PC-9 (cell line): Measurements from ENCODE around the gene TMEM185A. TPM values are rescaled to one million over a fixed set of nuclear protein-coding genes. Genes with fewer than 3 reads are reported as not detected.
"Not testable (repeated sequence)": the region's sequence is repeated elsewhere in the genome, so short reads cannot be mapped to it uniquely, and the experiment has no call there.

Experiments used
- BruUV-seq: library from RNA; stranded (reverse); fragments of 400-500 nt; replicated peaks from 2 replicates; lab custom pipeline; 2021; lab: Mats Ljungman, UMichigan
- CTCF ChIA-PET: fragments of 300-600 bp; sonication (Branson Sonifier 250); formaldehyde crosslinking; loops from one replicate; lab custom pipeline; 2022; ENCODE audit warnings: antibody characterized with exemption; lab: Charles Lee
- POLR2A ChIA-PET: fragments of 300-600 bp; sonication (Branson Sonifier 250); formaldehyde crosslinking; loops from one replicate; lab custom pipeline; 2022; ENCODE audit warnings: antibody characterized with exemption; ENCODE audit not compliant: unreplicated experiment; lab: Charles Lee
- DNase-seq, 2 experiments: peaks; one replicate each; pipeline versions ENCODE4 v3.0.0 to v3.0.0-alpha.2; 2015 to 2022; ENCODE audit warnings: mixed read lengths in 1 of 2
- H2AFZ ChIP-seq: fragments of 200-600 bp; sonication (generic); 2 replicates; pipeline ENCODE4 v1.8.1; 2017; ENCODE audit warnings: antibody characterized with exemption
- H3F3A ChIP-seq: fragments of 200-600 bp; sonication (generic); 2 replicates; pipeline ENCODE4 v1.8.1; 2017; ENCODE audit warnings: antibody characterized with exemption, mild to moderate bottlenecking, low read depth; ENCODE audit not compliant: insufficient read depth
- H3K27ac ChIP-seq: fragments of 200-600 bp; sonication (generic); 2 replicates; pipeline ENCODE4 v1.6.1; 2016; ENCODE audit warnings: mixed run types
- H3K27me3 ChIP-seq: fragments of 200-600 bp; sonication (generic); 2 replicates; pipeline ENCODE4 v1.6.1; 2016; ENCODE audit warnings: low read depth, mixed run types; ENCODE audit not compliant: insufficient read depth
- H3K36me3 ChIP-seq: fragments of 200-600 bp; sonication (generic); 2 replicates; pipeline ENCODE4 v1.6.1; 2016; ENCODE audit warnings: low read depth, mixed run types
- H3K4me1 ChIP-seq: fragments of 200-600 bp; sonication (generic); replicated peaks from 2 replicates; pipeline ENCODE4 v1.6.1; 2016; ENCODE audit warnings: mixed run types; ENCODE audit not compliant: insufficient read depth
- H3K4me2 ChIP-seq: fragments of 200-600 bp; sonication (generic); 2 replicates; pipeline ENCODE4 v1.6.1; 2017; ENCODE audit warnings: mixed run types
- H3K4me3 ChIP-seq: fragments of 200-600 bp; sonication (generic); 2 replicates; pipeline ENCODE4 v1.6.1; 2016; ENCODE audit warnings: mixed run types
- H3K79me2 ChIP-seq: fragments of 200-600 bp; sonication (generic); 2 replicates; pipeline ENCODE4 v1.6.1; 2017; ENCODE audit warnings: low read depth, mixed run types
- H3K9me2 ChIP-seq: fragments of 200-600 bp; sonication (generic); 2 replicates; pipeline ENCODE4 v1.8.1; 2017; ENCODE audit warnings: mild to moderate bottlenecking; ENCODE audit not compliant: insufficient read depth
- H3K9me3 ChIP-seq: fragments of 200-600 bp; sonication (generic); 2 replicates; pipeline ENCODE4 v1.8.1; 2016; ENCODE audit warnings: low read depth; ENCODE audit not compliant: insufficient read depth
- H4K20me1 ChIP-seq: fragments of 200-600 bp; sonication (generic); 2 replicates; pipeline ENCODE4 v1.8.1; 2017; ENCODE audit not compliant: insufficient read depth
- CTCF ChIP-seq: fragments of 200-600 bp; sonication (generic); conservative IDR thresholded peaks from 2 replicates; pipeline ENCODE4 v1.6.1; 2017; ENCODE audit warnings: mixed run types, antibody characterized with exemption, mild to moderate bottlenecking, moderate library complexity
- EZH2 ChIP-seq: fragments of 200-600 bp; sonication (generic); IDR thresholded peaks from 2 replicates; pipeline ENCODE4 v1.8.0; 2017; ENCODE audit warnings: antibody characterized with exemption, low read depth
- intact Hi-C: fragments of 100-400 bp; cut with micrococcal nuclease; formaldehyde crosslinking; loops from one replicate; pipeline ENCODE4 v1.10.0; 2022; ENCODE audit not compliant: unreplicated experiment
- total RNA-seq: library from RNA; stranded (reverse); gene quantifications from 2 replicates; pipeline ENCODE4 v1.2.3, GENCODE V29; 2021

Gene TMEM185A
- total RNA-seq, 1 experiment from 2014 or later: 39.5 TPM

GRCh38 chrX:149629730-149630387 lies 1.7 kb downstream of the TMEM185A start:
- ChIA-PET CTCF (no interaction called here), POLR2A (interaction anchor here (0.6 kb wide), 1 partner anchor 426 kb away, joined by 6 read pairs; no protein-coding TSS in a partner anchor)
- TF ChIP-seq CTCF (no peak), EZH2 (no peak)
- peak overlapping the region; percentile 67; the same call in 1 of the 2 replicates for H3K4me3 ChIP-seq
- no peaks in the 10 kb centered on the region for H3K9me2 ChIP-seq
- H2AFZ ChIP-seq: no peak overlapping the region
- BruUV-seq: no TSS peak
- H3K4me2 ChIP-seq: peak overlapping the region; percentile 78
- peaks cover 34% of the 10 kb centered on the region for H4K20me1 ChIP-seq
- peaks cover 14% of the 10 kb centered on the region for H3K4me1 ChIP-seq
- H3K27ac ChIP-seq: no peak overlapping the region
- no peaks in the 10 kb centered on the region for H3F3A ChIP-seq
- no peak for DNase-seq
- H3K79me2 ChIP-seq: peaks cover 46% of the 10 kb centered on the region
- H3K9me3 ChIP-seq: no peaks in the 10 kb centered on the region
- peaks cover 22% of the 10 kb centered on the region for H3K27me3 ChIP-seq
- intact Hi-C loops: no loop called here
- H3K36me3 ChIP-seq: no peaks in the 10 kb centered on the region

GRCh38 chrX:149628768-149629167 lies 2.8 kb downstream of the TMEM185A start:
- intact Hi-C loops: no loop called here
- Histone ChIP-seq H3K36me3 (no peaks in the 10 kb centered on the region), H3K9me2 (no peaks in the 10 kb centered on the region), H4K20me1 (peaks cover 42% of the 10 kb centered on the region), H3K4me2 (no peak overlapping the region), H3K27ac (no peak overlapping the region), H3K4me1 (peaks cover 14% of the 10 kb centered on the region), H3K4me3 (no peak overlapping the region), H3K9me3 (no peaks in the 10 kb centered on the region), H3K79me2 (peaks cover 57% of the 10 kb centered on the region), H2AFZ (no peak overlapping the region), H3K27me3 (peaks cover 13% of the 10 kb centered on the region), H3F3A (no peaks in the 10 kb centered on the region)
- no peak for DNase-seq
- CTCF ChIA-PET: no interaction called here
- BruUV-seq: no TSS peak
- POLR2A ChIA-PET: no interaction called here
- no peak for TF ChIP-seq CTCF
- TF ChIP-seq EZH2: no peak

GRCh38 chrX:149628280-149628679 lies 3.3 kb downstream of the TMEM185A start:
- H3F3A ChIP-seq: no peaks in the 10 kb centered on the region
- intact Hi-C loops: no loop called here
- H3K4me3 ChIP-seq: no peak overlapping the region
- H3K4me1 ChIP-seq: peaks cover 14% of the 10 kb centered on the region
- no peak overlapping the region for H3K27ac ChIP-seq
- BruUV-seq: no TSS peak
- H4K20me1 ChIP-seq: peaks cover 47% of the 10 kb centered on the region
- no peaks in the 10 kb centered on the region for H3K9me3 ChIP-seq
- ChIA-PET CTCF (no interaction called here), POLR2A (no interaction called here)
- TF ChIP-seq CTCF (no peak), EZH2 (no peak)
- no peaks in the 10 kb centered on the region for H3K9me2 ChIP-seq
- DNase-seq: no peak
- no peak overlapping the region for H3K4me2 ChIP-seq
- peaks cover 11% of the 10 kb centered on the region for H3K27me3 ChIP-seq
- H3K36me3 ChIP-seq: no peaks in the 10 kb centered on the region
- peaks cover 60% of the 10 kb centered on the region for H3K79me2 ChIP-seq
- no peak overlapping the region for H2AFZ ChIP-seq

- H3K9me2 ChIP-seq, intact Hi-C loops, CTCF ChIA-PET, BruUV-seq, H3K27me3 ChIP-seq, H3F3A ChIP-seq, H3K9me3 ChIP-seq, DNase-seq, H3K36me3 ChIP-seq, H2AFZ ChIP-seq, H3K27ac ChIP-seq, H3K4me3 ChIP-seq, H3K4me2 ChIP-seq, POLR2A ChIA-PET: not testable (repeated sequence)
- Histone ChIP-seq H3K4me1 (peaks cover 14% of the 10 kb centered on the region), H3K79me2 (peaks cover 65% of the 10 kb centered on the region), H4K20me1 (peaks cover 51% of the 10 kb centered on the region)
Observed at GRCh38 chrX:149626829-149627228, 4.8 kb downstream of the TMEM185A start.

GRCh38 chrX:149619662-149620061 lies 11.9 kb downstream of the TMEM185A start:
- not testable (repeated sequence) for H3K9me2 ChIP-seq
- peaks cover 60% of the 10 kb centered on the region for H3K79me2 ChIP-seq

More at GRCh38 chrX:149619662-149620061, 11.9 kb downstream of the TMEM185A start:
- H3K27me3 ChIP-seq, intact Hi-C loops, POLR2A ChIA-PET, H2AFZ ChIP-seq, H3K4me2 ChIP-seq, H3K4me1 ChIP-seq, CTCF ChIA-PET, H3K4me3 ChIP-seq, H3K36me3 ChIP-seq, H3K27ac ChIP-seq, H3F3A ChIP-seq, DNase-seq, H3K9me3 ChIP-seq, BruUV-seq: not testable (repeated sequence)
- peaks cover 45% of the 10 kb centered on the region for H4K20me1 ChIP-seq
